Measurements from ENCODE around the gene CDKN1A. TPM values are rescaled to one million over a fixed set of nuclear protein-coding genes. Genes with fewer than 3 reads are reported as not detected.

Gene CDKN1A
- total and polyA plus RNA-seq, 10 of the 15 experiments (the other 5 are each of a cell fraction or from before 2014, with no cell fraction given) = 25.2 to 637 (median 216) TPM

- TF ChIP-seq ATF2 (IDR thresholded peaks at IDR 0.05; ENCODE audit: low read length) = peak; percentile 72; the same call in 1 of the 2 replicates
- peak; percentile 60; the same call in 1 of the 2 replicates for TF ChIP-seq MTA3 (IDR thresholded peaks at IDR 0.05; ENCODE audit: borderline replicate concordance, low read length)
- peak; percentile 61; the same call in 1 of the 2 replicates for TF ChIP-seq CREB1 (IDR thresholded peaks at IDR 0.05; ENCODE audit: low read depth)
- no peak for TF ChIP-seq ZNF24 (IDR thresholded peaks at IDR 0.05)
- TF ChIP-seq NFYB (IDR thresholded peaks at IDR 0.05; ENCODE audit: insufficient read depth, low read depth, low read length) = no peak
- no peak for TF ChIP-seq SMAD1 (IDR thresholded peaks at IDR 0.05; ENCODE audit: low read depth, partially characterized antibody)
- peak; percentile 87 for TF ChIP-seq TCF3 (IDR thresholded peaks at IDR 0.05; ENCODE audit: borderline replicate concordance, insufficient read depth, low read depth, low read length)
- no peak for TF ChIP-seq RAD21 (IDR thresholded peaks at IDR 0.05; ENCODE audit: insufficient read depth, low read depth, low read length)
- TF ChIP-seq JUND (IDR thresholded peaks at IDR 0.05; ENCODE audit: low read depth, low read length) = no peak
- no peak for TF ChIP-seq TAF1 (IDR thresholded peaks at IDR 0.05; ENCODE audit: borderline replicate concordance, low read depth, low read length)
- TF ChIP-seq SREBF1 (IDR thresholded peaks at IDR 0.05; ENCODE audit: low read length) = no peak
- no peak for TF ChIP-seq NRF1 (conservative IDR thresholded peaks at IDR 0.05; ENCODE audit: low read depth, low read length)
- TF ChIP-seq POLR2A (IDR thresholded peaks at IDR 0.05; ENCODE audit: low read depth, low read length) = peak; percentile 71
- TF ChIP-seq CBX5 (IDR thresholded peaks at IDR 0.05; ENCODE audit: low read depth) = no peak
- no peak for TF ChIP-seq HSF1 (IDR thresholded peaks at IDR 0.05; ENCODE audit: low read depth, low read length)
- no peak for TF ChIP-seq ZSCAN29 (IDR thresholded peaks at IDR 0.05)
- no peak for TF ChIP-seq TCF7 (IDR thresholded peaks at IDR 0.05; ENCODE audit: borderline replicate concordance)
- no peak; the same call in 1 of the 2 replicates for TF ChIP-seq MXI1 (IDR thresholded peaks at IDR 0.05; ENCODE audit: low read depth, low read length)
- TF ChIP-seq, protein P1, sequence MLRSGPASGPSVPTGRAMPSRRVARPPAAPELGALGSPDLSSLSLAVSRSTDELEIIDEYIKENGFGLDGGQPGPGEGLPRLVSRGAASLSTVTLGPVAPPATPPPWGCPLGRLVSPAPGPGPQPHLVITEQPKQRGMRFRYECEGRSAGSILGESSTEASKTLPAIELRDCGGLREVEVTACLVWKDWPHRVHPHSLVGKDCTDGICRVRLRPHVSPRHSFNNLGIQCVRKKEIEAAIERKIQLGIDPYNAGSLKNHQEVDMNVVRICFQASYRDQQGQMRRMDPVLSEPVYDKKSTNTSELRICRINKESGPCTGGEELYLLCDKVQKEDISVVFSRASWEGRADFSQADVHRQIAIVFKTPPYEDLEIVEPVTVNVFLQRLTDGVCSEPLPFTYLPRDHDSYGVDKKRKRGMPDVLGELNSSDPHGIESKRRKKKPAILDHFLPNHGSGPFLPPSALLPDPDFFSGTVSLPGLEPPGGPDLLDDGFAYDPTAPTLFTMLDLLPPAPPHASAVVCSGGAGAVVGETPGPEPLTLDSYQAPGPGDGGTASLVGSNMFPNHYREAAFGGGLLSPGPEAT (IDR thresholded peaks at IDR 0.05; ENCODE audit: low read depth) = peak; percentile 80
- peak; percentile 97 for TF ChIP-seq TCF12 (IDR thresholded peaks at IDR 0.05; ENCODE audit: low read depth, low read length)
Observed at GRCh38 chr6:36682328-36683144, 4.0 kb downstream of the CDKN1A start (continued).
